Smooth muscle cell (in vitro differentiated cells): ENCODE results near the gene HERC2. TPM values are rescaled to one million over a fixed set of nuclear protein-coding genes. Genes with fewer than 3 reads are reported as not detected.

Experiments used
- DNase-seq: peaks from one replicate; lab custom pipeline; 2025; ENCODE audit not compliant: unreplicated experiment; lab: John Stamatoyannopoulos, UW
- H2AFZ ChIP-seq: fragments of 200-600 bp; sonication (generic); 2 replicates; pipeline ENCODE4 v1.6.0; 2016; ENCODE audit warnings: antibody characterized with exemption, low read depth, mild to moderate bottlenecking
- H3F3A ChIP-seq: fragments of 200-600 bp; sonication (generic); 2 replicates; pipeline ENCODE4 v1.6.0; 2017; ENCODE audit warnings: antibody characterized with exemption, low read depth
- H3K27ac ChIP-seq: fragments of 200-600 bp; sonication (generic); 2 replicates; pipeline ENCODE4 v1.5.1; 2016; ENCODE audit warnings: low read depth, mild to moderate bottlenecking
- H3K27me3 ChIP-seq: fragments of 200-600 bp; sonication (generic); 2 replicates; pipeline ENCODE4 v1.6.1; 2016; ENCODE audit warnings: low read depth, mild to moderate bottlenecking
- H3K36me3 ChIP-seq: fragments of 200-600 bp; sonication (generic); 2 replicates; pipeline ENCODE4 v1.5.1; 2016; ENCODE audit warnings: low read depth
- H3K4me1 ChIP-seq: fragments of 200-600 bp; sonication (generic); 2 replicates; pipeline ENCODE4 v1.5.1; 2016; ENCODE audit warnings: low read depth
- H3K4me2 ChIP-seq: fragments of 200-600 bp; sonication (generic); 2 replicates; pipeline ENCODE4 v1.6.0; 2016; ENCODE audit warnings: mild to moderate bottlenecking
- H3K4me3 ChIP-seq: fragments of 200-600 bp; sonication (generic); 2 replicates; pipeline ENCODE4 v1.5.1; 2016; ENCODE audit warnings: mild to moderate bottlenecking
- H3K79me2 ChIP-seq: fragments of 200-600 bp; sonication (generic); 2 replicates; pipeline ENCODE4 v1.6.0; 2016; ENCODE audit warnings: low read depth, mild to moderate bottlenecking
- H3K9ac ChIP-seq: fragments of 200-600 bp; sonication (generic); 2 replicates; pipeline ENCODE4 v1.6.0; 2016; ENCODE audit warnings: low read depth
- H3K9me3 ChIP-seq: fragments of 200-600 bp; sonication (generic); replicated peaks from 2 replicates; pipeline ENCODE4 v1.5.1; 2016; ENCODE audit warnings: low read depth
- H4K20me1 ChIP-seq: fragments of 200-600 bp; sonication (generic); 2 replicates; pipeline ENCODE4 v1.6.0; 2016; ENCODE audit warnings: low read depth
- CTCF ChIP-seq: fragments of 200-600 bp; sonication (generic); IDR thresholded peaks from 2 replicates; pipeline ENCODE4 v1.5.1; 2017; ENCODE audit warnings: borderline replicate concordance, mild to moderate bottlenecking, antibody characterized with exemption; ENCODE audit not compliant: insufficient read depth, poor library complexity, severe bottlenecking
- WGBS: methylation state at CpG from one replicate; pipeline ENCODE4 v1.1.7; 2016; ENCODE audit warnings: low lambda C conversion rate; 5-methylcytosine and 5-hydroxymethylcytosine counted together
- polyA plus RNA-seq: library from polyadenylated mRNA; unstranded; fragments of >200 nt; fragmentation: Nextera tagmentation; extraction: Ambion mirVana; gene quantifications from 2 replicates; pipeline ENCODE4 v1.2.1, GENCODE V29; 2016
- total RNA-seq: library from RNA; depleted of rRNA; stranded (reverse); fragments of >200 nt; gene quantifications from 2 replicates; pipeline ENCODE4 v1.2.3, GENCODE V29; 2014

Gene HERC2
- total and polyA plus RNA-seq, 2 experiments from 2014 or later = 19.9 to 33.1 TPM

DNA sequence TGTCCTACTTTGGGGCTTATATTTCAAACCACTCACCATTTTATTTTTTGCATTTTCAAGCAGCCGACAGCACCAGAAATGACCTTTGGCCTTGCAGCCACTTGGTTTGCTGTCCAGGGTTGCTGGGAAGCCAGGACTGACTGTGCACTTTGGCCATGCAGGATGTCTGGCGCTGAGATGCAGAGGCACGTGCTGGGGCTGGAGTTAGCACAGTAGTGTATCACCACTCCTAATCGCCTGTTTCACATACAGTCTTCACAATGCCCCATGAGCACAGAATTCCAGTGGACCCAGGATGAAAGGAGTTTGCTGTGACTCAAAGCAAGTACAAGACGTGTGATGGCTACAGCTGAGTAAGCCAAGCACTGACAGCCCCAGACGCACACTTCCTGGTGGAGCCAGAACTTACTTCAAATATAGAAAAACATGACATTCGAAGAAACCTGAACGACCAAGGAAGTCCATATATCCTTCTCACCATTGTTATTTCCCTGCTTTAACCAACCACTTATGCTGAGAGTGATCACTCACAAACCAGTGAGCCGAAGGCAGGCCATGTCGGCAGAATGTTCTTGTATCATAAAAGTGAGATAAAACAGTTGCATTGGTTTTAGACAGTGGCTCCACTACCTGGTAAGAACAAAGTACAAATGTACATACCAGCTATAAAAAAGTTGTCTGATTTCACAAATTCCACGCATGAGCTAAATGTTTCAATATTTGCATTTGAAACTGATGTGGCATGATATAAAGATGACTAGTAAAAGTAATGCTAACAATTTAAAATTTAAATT, 238.9 kb downstream of the HERC2 start:
- no peaks in the 10 kb centered on the region for H3F3A ChIP-seq
- no peak overlapping the region for H3K4me3 ChIP-seq
- no peaks in the 10 kb centered on the region for H3K9me3 ChIP-seq
- H3K27ac ChIP-seq = no peak overlapping the region
- H2AFZ ChIP-seq = no peak overlapping the region
- 81% methylated on average over 11 of the region's 11 CpGs for WGBS
- H4K20me1 ChIP-seq = no peaks in the 10 kb centered on the region
- no peak for DNase-seq
- H3K79me2 ChIP-seq = no peaks in the 10 kb centered on the region
- H3K27me3 ChIP-seq = no peaks in the 10 kb centered on the region
- H3K4me1 ChIP-seq = no peaks in the 10 kb centered on the region
- no peak for TF ChIP-seq CTCF
- no peaks in the 10 kb centered on the region for H3K36me3 ChIP-seq
- no peak overlapping the region for H3K4me2 ChIP-seq
- H3K9ac ChIP-seq = no peak overlapping the region

DNA sequence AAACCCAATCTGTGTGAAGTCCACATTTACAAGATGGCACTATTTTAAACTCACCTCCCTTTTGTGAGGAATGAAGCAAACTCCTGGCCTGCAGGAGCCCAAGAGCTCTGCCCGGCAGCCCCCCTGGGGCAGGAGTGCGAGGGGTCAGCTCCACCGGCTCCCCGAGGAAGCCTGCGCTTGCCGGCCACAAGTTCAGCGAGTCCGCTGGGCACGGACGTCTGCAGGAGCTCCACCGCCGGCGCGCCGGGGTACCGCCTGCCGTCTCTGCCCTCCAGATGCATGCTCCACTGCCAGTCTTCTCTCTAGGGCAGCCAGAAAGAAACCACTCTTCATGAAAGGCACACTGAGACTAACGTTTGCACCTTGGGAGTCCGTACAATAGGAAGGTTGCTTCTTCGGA, 240.4 kb downstream of the HERC2 start:
- no peak overlapping the region for H3K4me2 ChIP-seq
- H3K27ac ChIP-seq = no peak overlapping the region
- H3K9me3 ChIP-seq = no peaks in the 10 kb centered on the region
- WGBS = 93% methylated on average over 20 of the region's 20 CpGs
- DNase-seq = no peak
- H3K4me1 ChIP-seq = no peaks in the 10 kb centered on the region
- H3K79me2 ChIP-seq = no peaks in the 10 kb centered on the region
- H4K20me1 ChIP-seq = no peaks in the 10 kb centered on the region
- H3K27me3 ChIP-seq = no peaks in the 10 kb centered on the region
- H2AFZ ChIP-seq = no peak overlapping the region
- H3K4me3 ChIP-seq = no peak overlapping the region
- TF ChIP-seq CTCF = no peak
- no peak overlapping the region for H3K9ac ChIP-seq
- H3F3A ChIP-seq = no peaks in the 10 kb centered on the region
- H3K36me3 ChIP-seq = no peaks in the 10 kb centered on the region

DNA sequence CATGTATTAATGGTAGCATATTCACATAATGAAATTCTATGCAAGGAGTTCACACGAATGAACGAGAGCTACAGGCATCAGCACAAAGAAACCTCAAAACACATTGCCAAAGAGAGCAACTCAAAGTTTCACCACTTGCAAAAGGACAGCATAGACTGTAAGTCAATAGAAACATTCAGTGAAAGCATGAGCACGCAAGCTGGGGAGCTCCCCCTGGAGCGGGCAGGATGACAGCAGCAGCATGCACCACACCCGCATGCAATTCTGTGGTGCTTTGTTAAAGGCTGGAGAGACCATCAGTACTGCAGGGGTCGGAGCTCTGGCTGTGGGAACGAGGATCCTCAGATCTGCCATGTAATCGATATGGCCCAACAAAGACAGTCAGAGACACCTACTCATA, 241.6 kb downstream of the HERC2 start:
- no peak overlapping the region for H3K4me2 ChIP-seq

More for the DNA sequence above, 241.6 kb downstream of the HERC2 start:
- no peaks in the 10 kb centered on the region for H4K20me1 ChIP-seq
- no peak overlapping the region for H3K27ac ChIP-seq
- no peaks in the 10 kb centered on the region for H3K4me1 ChIP-seq
- no peaks in the 10 kb centered on the region for H3F3A ChIP-seq
- no peak overlapping the region for H3K9ac ChIP-seq
- no peak for DNase-seq
- WGBS = 75% methylated on average over 8 of the region's 8 CpGs
- H2AFZ ChIP-seq = no peak overlapping the region
- H3K4me3 ChIP-seq = no peak overlapping the region
- no peaks in the 10 kb centered on the region for H3K36me3 ChIP-seq
- no peak for TF ChIP-seq CTCF
- H3K9me3 ChIP-seq = no peaks in the 10 kb centered on the region
- no peaks in the 10 kb centered on the region for H3K27me3 ChIP-seq
- H3K79me2 ChIP-seq = no peaks in the 10 kb centered on the region
